Upper lobe of left lung (tissue), 4 donors: ENCODE measurements around the gene SLC7A10.

ENCODE experiments used
- CTCF ChIP-seq, 6 experiments: fragments of 450-650 bp in 4 of 6; fragments of 200-600 bp in 2 of 6; sonication (generic) in 2 of 6; IDR thresholded peaks; one replicate each; pipeline ENCODE4 v1.5.1; 2016 to 2019; ENCODE audit warnings: antibody characterized with exemption in 6 of 6
- POLR2A ChIP-seq, 4 donors: fragments of 450-650 bp; IDR thresholded peaks; one replicate each; pipeline ENCODE4 v1.5.1; 2016 to 2017; ENCODE audit warnings: antibody characterized with exemption in 4 of 4, mild to moderate bottlenecking in 2 of 4
- POLR2AphosphoS5 ChIP-seq, 2 donors: sonication (generic); formaldehyde crosslinking; IDR thresholded peaks; one replicate each; pipeline ENCODE4 v1.5.1; 2017; ENCODE audit warnings: antibody characterized with exemption in 2 of 2

- TF ChIP-seq CTCF (IDR thresholded peaks at IDR 0.05), result no peak
- no peak for TF ChIP-seq POLR2A (IDR thresholded peaks at IDR 0.05)
- no peak for TF ChIP-seq POLR2AphosphoS5 (IDR thresholded peaks at IDR 0.05)
Measured at GRCh38 chr19:33167438-33167837, 58.2 kb downstream of the SLC7A10 start.
